Adrenal gland (tissue), 12 donors: Measurements from ENCODE around the gene RPS24. TPM values are rescaled to one million over a fixed set of nuclear protein-coding genes. Genes with fewer than 3 reads are reported as not detected.
"Not testable (repeated sequence)": the region's sequence is repeated elsewhere in the genome, so short reads cannot be mapped to it uniquely, and the experiment has no call there.

Source experiments
- DNase-seq, 7 donors: peaks; one replicate each; pipeline ENCODE4 v3.0.0-alpha.2; 2019 to 2020
- H3K27ac ChIP-seq, 5 donors: fragments of 200-600 bp; sonication (generic) in 4 of 5; 1 replicate in 3 of 5; 2 replicates in 2 of 5; pipeline versions ENCODE4 v1.5.1 to v1.8.0; 2016 to 2020; ENCODE audit warnings: mild to moderate bottlenecking in 1 of 5
- H3K27me3 ChIP-seq: fragments of 200-600 bp; 2 replicates; pipeline ENCODE4 v1.8.0; 2021
- H3K36me3 ChIP-seq, 2 donors: fragments of 200-600 bp; replicated peaks in 1 of 2; 1 replicate in 1 of 2; 2 replicates in 1 of 2; pipeline versions ENCODE4 v1.5.1 to v1.8.0; 2018 to 2022
- H3K4me1 ChIP-seq, 2 donors: fragments of 200-600 bp; replicated peaks in 1 of 2; 1 replicate in 1 of 2; 2 replicates in 1 of 2; pipeline versions ENCODE4 v1.5.1 to v1.8.0; 2018 to 2021
- H3K4me3 ChIP-seq, 4 donors: fragments of 200-600 bp; sonication (generic) in 3 of 4; one replicate each; pipeline ENCODE4 v1.5.1; 2016 to 2018
- H3K9me3 ChIP-seq, 3 donors: fragments of 200-600 bp; sonication (generic) in 1 of 3; replicated peaks in 1 of 3; 1 replicate in 2 of 3; 2 replicates in 1 of 3; pipeline versions ENCODE4 v1.5.1 to v1.8.0; 2016 to 2021
- POLR2A ChIP-seq, 2 donors: fragments of 450-650 bp; IDR thresholded peaks; one replicate each; pipeline ENCODE4 v1.6.1; 2017; ENCODE audit warnings: antibody characterized with exemption in 2 of 2, mild to moderate bottlenecking in 2 of 2, moderate library complexity in 1 of 2
- WGBS, 4 donors: extraction: QIAGEN DNeasy Blood & Tissue Kit in 2 of 4; methylation state at CpG; one replicate each; pipeline versions ENCODE4 v1.1.5 to v1.1.7; 2013 to 2017; 5-methylcytosine and 5-hydroxymethylcytosine counted together
- intact Hi-C, 2 donors: fragments of 100-400 bp; cut with DNase I; formaldehyde crosslinking; loops; one replicate each; pipeline versions ENCODE4 v1.14.1 to v1.15.0; 2022 to 2023
- polyA plus RNA-seq, 3 donors: library from polyadenylated mRNA; stranded (reverse); fragments of 200-250 nt in 2 of 3; fragments of 350-450 nt in 1 of 3; fragmentation: Illumina TruSeq in 1 of 3; extraction: RNeasy Lipid Tissue Mini Kit (QIAGEN cat#74804) in 1 of 3; gene quantifications; one replicate each; pipeline ENCODE4 v1.2.3, GENCODE V29; 2013 to 2014
- total RNA-seq, 9 donors: library from RNA; depleted of rRNA in 4 of 9; stranded (reverse); fragments of >200 nt in 4 of 9; fragments of 120-200 nt in 1 of 9; fragmentation: NEBNext Ultra II Directional in 1 of 9; extraction: Animal tissue kit (Norgen Biotek cat#: 25700) in 1 of 9; gene quantifications; one replicate each; pipeline versions ENCODE4 v1.1.0 to v1.2.4, GENCODE V29; 2013 to 2023
- TF ChIP-seq, protein P1 (sequence below), 6 experiments: fragments of 450-650 bp in 4 of 6; fragments of 200-600 bp in 2 of 6; sonication (generic) in 1 of 6; IDR thresholded peaks; 1 replicate in 5 of 6; 2 replicates in 1 of 6; pipeline versions ENCODE4 v1.5.1 to v1.8.0; 2016 to 2021; ENCODE audit warnings: antibody characterized with exemption in 6 of 6, mild to moderate bottlenecking in 2 of 6, moderate library complexity in 1 of 6
- donor health status: healthy with polysubstance abuse.
- donor health status: Bipolar disorder and iron deficiency.
- donor health status: DM: yes; HTN: yes; CAD: no.
- donor health status: DM: no; HTN: no; CAD: no.
- donor health status: DM: no; HTN: no; CAD: no.
- donor health status: DM: yes; HTN: yes; CAD: no.

RPS24 gene
- total and polyA plus RNA-seq, 12 donors = 1,129 to 4,974 (median 1,962) TPM

DNA sequence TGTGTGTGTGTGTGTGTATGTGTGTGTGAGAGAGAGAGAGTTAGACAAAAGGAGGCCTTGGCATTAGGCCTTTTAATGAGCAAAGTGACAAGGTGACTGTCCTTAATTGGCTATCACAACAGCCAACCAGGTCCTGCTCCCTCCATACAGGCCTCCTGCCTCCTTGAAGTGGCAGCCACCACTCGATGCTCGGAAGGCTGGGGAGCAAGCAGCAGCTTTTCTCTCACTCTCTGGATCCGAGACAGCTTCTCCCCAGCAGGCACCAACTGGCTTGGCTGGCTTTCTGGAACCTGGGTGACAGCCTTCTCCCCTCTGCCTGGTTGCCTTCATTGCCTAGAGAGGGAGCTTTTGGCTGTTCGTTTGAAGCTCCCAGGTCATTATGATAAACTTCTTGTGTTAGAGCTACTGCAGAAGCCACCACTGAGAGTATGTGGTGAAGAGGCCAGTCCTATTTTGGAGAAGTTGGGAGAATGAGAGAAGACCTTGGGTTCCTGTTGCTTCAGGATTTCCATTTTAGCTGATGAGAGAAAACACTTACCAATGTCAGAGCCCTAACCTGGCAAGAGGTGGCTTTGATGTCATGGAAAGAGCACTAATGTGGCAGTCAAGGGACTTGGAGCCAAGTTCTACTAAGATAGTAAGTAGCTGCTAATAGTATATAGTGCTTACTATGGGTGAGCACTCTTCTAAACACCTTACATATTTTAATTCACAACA is 37.6 kb downstream of the RPS24 start:
- no peaks in the 10 kb centered on the region for H3K27me3 ChIP-seq
- WGBS, 4 donors = 77 to 94% (median 88%) methylated on average over 4 of the region's 4 CpGs

DNA sequence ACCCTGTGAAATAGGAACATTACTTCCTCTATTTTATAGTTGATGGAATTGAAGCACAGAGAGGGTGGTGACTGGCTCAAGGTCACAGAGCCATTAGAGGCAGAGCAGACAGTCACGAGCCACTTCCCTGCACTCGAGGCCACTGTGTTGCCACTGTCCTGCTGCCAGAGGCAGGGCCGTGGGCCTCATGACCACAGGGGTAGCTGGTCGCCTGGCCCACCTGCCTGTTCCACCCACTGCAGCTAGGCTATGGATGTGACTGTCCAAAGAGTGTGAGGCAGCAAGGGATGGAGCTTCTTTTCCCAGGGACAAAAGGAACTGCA is 38.2 kb downstream of the RPS24 start:
- H3K27me3 ChIP-seq = no peaks in the 10 kb centered on the region
- H3K9me3 ChIP-seq = no peaks in the 10 kb centered on the region
- no peaks in the 10 kb centered on the region for H3K36me3 ChIP-seq
- peaks cover 0 to under 1% of the 10 kb centered on the region in 2 donors for H3K4me1 ChIP-seq
- H3K4me3 ChIP-seq = no peak overlapping the region
- H3K27ac ChIP-seq = no peak overlapping the region
- intact Hi-C loops = no loop called here
- TF ChIP-seq POLR2A (IDR thresholded peaks at IDR 0.05) = no peak
- TF ChIP-seq, protein P1, sequence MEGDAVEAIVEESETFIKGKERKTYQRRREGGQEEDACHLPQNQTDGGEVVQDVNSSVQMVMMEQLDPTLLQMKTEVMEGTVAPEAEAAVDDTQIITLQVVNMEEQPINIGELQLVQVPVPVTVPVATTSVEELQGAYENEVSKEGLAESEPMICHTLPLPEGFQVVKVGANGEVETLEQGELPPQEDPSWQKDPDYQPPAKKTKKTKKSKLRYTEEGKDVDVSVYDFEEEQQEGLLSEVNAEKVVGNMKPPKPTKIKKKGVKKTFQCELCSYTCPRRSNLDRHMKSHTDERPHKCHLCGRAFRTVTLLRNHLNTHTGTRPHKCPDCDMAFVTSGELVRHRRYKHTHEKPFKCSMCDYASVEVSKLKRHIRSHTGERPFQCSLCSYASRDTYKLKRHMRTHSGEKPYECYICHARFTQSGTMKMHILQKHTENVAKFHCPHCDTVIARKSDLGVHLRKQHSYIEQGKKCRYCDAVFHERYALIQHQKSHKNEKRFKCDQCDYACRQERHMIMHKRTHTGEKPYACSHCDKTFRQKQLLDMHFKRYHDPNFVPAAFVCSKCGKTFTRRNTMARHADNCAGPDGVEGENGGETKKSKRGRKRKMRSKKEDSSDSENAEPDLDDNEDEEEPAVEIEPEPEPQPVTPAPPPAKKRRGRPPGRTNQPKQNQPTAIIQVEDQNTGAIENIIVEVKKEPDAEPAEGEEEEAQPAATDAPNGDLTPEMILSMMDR (IDR thresholded peaks at IDR 0.05) = no peak
- 33 to 90% (median 75%) methylated on average over 1 to 4 of the region's 4 CpGs for WGBS, 4 donors
- no peak for DNase-seq

More for the DNA sequence above, 37.6 kb downstream of the RPS24 start:
- no peak overlapping the region for H3K4me3 ChIP-seq
- DNase-seq = no peak
- TF ChIP-seq POLR2A (IDR thresholded peaks at IDR 0.05) = no peak
- TF ChIP-seq, protein P1 (IDR thresholded peaks at IDR 0.05) = no peak
- intact Hi-C loops = no loop called here
- H3K9me3 ChIP-seq = no peaks in the 10 kb centered on the region
- H3K4me1 ChIP-seq = peaks cover 0 to 3% of the 10 kb centered on the region in 2 donors
- no peak overlapping the region for H3K27ac ChIP-seq
- H3K36me3 ChIP-seq = no peaks in the 10 kb centered on the region

DNA sequence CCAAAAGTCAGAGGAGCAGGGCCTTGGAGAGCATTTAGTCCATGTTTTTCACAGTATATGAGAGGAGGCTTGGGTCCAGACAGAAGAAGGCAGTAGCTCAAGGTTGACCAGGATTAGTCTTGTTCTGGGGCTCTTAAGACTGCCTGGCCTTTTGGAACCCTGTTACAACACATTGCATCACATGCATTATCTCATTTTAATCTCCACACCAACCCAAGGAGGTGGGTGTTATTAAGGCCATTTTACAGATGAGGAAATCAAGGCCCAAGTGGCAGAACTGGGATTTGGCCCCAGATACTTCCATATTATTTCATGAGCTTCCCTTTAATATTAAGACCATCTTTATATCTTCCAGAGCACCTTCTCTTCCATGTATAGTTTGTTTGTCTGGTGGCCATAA is 38.8 kb downstream of the RPS24 start:
- intact Hi-C loops = no loop called here
- H3K36me3 ChIP-seq = no peaks in the 10 kb centered on the region
- no peaks in the 10 kb centered on the region for H3K9me3 ChIP-seq
- H3K4me3 ChIP-seq = no peak overlapping the region
- H3K27me3 ChIP-seq = no peaks in the 10 kb centered on the region
- H3K4me1 ChIP-seq = no peaks in the 10 kb centered on the region
- no peak overlapping the region for H3K27ac ChIP-seq
- TF ChIP-seq, protein P1 (IDR thresholded peaks at IDR 0.05) = no peak
- no peak for TF ChIP-seq POLR2A (IDR thresholded peaks at IDR 0.05)
- no peak for DNase-seq

DNA sequence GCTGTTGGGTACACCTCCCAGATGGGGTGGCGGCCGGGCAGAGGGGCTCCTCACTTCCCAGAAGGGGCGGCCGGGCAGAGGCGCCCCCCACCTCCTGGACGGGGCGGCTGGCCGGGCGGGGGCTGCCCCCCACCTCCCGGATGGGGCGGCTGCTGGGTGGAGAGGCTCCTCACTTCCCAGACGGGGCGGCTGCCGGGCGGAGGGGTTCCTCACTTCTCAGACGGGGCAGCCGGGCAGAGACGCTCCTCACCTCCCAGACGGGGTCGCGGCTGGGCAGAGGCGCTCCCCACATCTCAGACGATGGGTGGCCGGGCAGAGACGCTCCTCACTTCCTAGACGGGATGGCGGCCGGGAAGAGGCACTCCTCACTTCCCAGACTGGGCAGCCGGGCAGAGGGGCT is 42.1 kb downstream of the RPS24 start:
- H3K4me3 ChIP-seq, H3K36me3 ChIP-seq, DNase-seq, H3K4me1 ChIP-seq, H3K27ac ChIP-seq, H3K9me3 ChIP-seq, intact Hi-C loops, H3K27me3 ChIP-seq: not testable (repeated sequence)
- WGBS, 4 donors = 82 to 99% (median 93%) methylated on average over 4 to 27 of the region's 29 CpGs
